Karpas-422 (cell line): ENCODE results near the gene ANKRD44. TPM values are rescaled to one million over a fixed set of nuclear protein-coding genes. Genes with fewer than 3 reads are reported as not detected.
A peak's percentile ranks its signal among the peaks of the same experiment; 100 is the strongest.

Experiments used
- DNase-seq: peaks from one replicate; pipeline ENCODE4 v3.0.0-alpha.2; 2015
- H2AFZ ChIP-seq: fragments of 200-600 bp; sonication (generic); 2 replicates; pipeline ENCODE4 v1.6.1; 2014; ENCODE audit warnings: antibody characterized with exemption, low read length, mixed read lengths
- H3K27ac ChIP-seq: fragments of 200-600 bp; sonication (generic); 2 replicates; pipeline ENCODE4 v1.5.1; 2014; ENCODE audit warnings: mild to moderate bottlenecking, low read length, moderate library complexity
- H3K27me3 ChIP-seq: fragments of 200-600 bp; sonication (generic); 2 replicates; pipeline ENCODE4 v1.6.1; 2014; ENCODE audit warnings: low read length, mixed read lengths
- H3K36me3 ChIP-seq: fragments of 200-600 bp; sonication (generic); 2 replicates; pipeline ENCODE4 v1.6.1; 2014; ENCODE audit warnings: low read length, mixed read lengths; ENCODE audit not compliant: insufficient read depth
- H3K4me1 ChIP-seq: fragments of 200-600 bp; sonication (generic); 2 replicates; pipeline ENCODE4 v1.6.1; 2014; ENCODE audit warnings: mild to moderate bottlenecking, low read length, mixed read lengths
- H3K4me2 ChIP-seq: fragments of 200-600 bp; sonication (generic); 2 replicates; pipeline ENCODE4 v1.6.1; 2014; ENCODE audit warnings: low read length, low read depth, mild to moderate bottlenecking; ENCODE audit not compliant: poor library complexity, severe bottlenecking
- H3K4me3 ChIP-seq: fragments of 200-600 bp; sonication (generic); 2 replicates; pipeline ENCODE4 v1.5.1; 2014; ENCODE audit warnings: mild to moderate bottlenecking, antibody characterized with exemption, low read length, mixed read lengths
- H3K79me2 ChIP-seq: fragments of 200-600 bp; sonication (generic); 2 replicates; pipeline ENCODE4 v1.6.1; 2014; ENCODE audit warnings: mild to moderate bottlenecking, low read length, mixed read lengths
- H3K9ac ChIP-seq: fragments of 200-600 bp; sonication (generic); 2 replicates; pipeline ENCODE4 v1.6.0; 2014; ENCODE audit warnings: low read length
- H3K9me2 ChIP-seq: fragments of 200-600 bp; sonication (generic), shearing (Covaris generic); replicated peaks from 2 replicates; pipeline ENCODE4 v1.6.0; 2014; ENCODE audit warnings: mild to moderate bottlenecking, low read length, moderate library complexity; ENCODE audit not compliant: insufficient read depth
- H3K9me3 ChIP-seq: fragments of 300-700, 200-600 bp; sonication (generic); 2 replicates; pipeline ENCODE4 v1.6.1; 2014; ENCODE audit warnings: low read length, mixed read lengths
- H4K20me1 ChIP-seq: fragments of 200-600 bp; sonication (generic); 2 replicates; pipeline ENCODE4 v1.6.1; 2014; ENCODE audit warnings: mild to moderate bottlenecking, antibody characterized with exemption, low read length, low read depth; ENCODE audit not compliant: insufficient read depth
- total RNA-seq: library from RNA; depleted of rRNA; stranded (reverse); fragments of >200 nt; shearing (Covaris generic); gene quantifications from 2 replicates; pipeline ENCODE4 v1.2.3, GENCODE V29; 2014; ENCODE audit warnings: low replicate concordance

Gene ANKRD44
- total RNA-seq, 1 experiment from 2014 or later = 120 TPM

DNA sequence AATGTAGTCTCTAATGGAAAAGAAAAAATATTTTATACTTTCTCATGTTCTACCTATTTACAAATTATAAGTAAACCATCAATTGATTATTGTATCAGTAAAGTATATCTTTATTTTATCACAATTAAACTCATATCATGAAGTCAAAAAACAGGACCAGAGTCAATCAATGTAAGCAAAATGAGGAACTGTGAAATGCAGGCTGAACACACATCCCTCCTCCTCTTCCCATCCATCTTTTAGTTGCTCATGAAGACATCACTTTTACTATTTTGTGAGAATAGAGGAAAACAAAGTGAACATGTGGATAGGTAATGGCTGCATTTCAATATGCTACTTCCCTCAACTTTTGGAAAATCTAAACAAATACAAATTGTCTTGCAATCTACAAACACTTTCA lies 195.3 kb downstream of the ANKRD44 start:
- peak; percentile 58 for DNase-seq
- Histone ChIP-seq H3K4me1 (peaks cover 41% of the 10 kb centered on the region), H3K4me3 (no peak overlapping the region), H3K27ac (peak overlapping the region; percentile 85), H3K4me2 (no peak overlapping the region), H2AFZ (no peak overlapping the region), H4K20me1 (no peaks in the 10 kb centered on the region), H3K9me2 (no peaks in the 10 kb centered on the region), H3K36me3 (peaks cover 27% of the 10 kb centered on the region), H3K27me3 (no peaks in the 10 kb centered on the region), H3K79me2 (peaks cover 17% of the 10 kb centered on the region), H3K9ac (0 out of 2 replicates have a peak overlapping the region, but pooled peaks have one; percentile 6), H3K9me3 (no peaks in the 10 kb centered on the region)

DNA sequence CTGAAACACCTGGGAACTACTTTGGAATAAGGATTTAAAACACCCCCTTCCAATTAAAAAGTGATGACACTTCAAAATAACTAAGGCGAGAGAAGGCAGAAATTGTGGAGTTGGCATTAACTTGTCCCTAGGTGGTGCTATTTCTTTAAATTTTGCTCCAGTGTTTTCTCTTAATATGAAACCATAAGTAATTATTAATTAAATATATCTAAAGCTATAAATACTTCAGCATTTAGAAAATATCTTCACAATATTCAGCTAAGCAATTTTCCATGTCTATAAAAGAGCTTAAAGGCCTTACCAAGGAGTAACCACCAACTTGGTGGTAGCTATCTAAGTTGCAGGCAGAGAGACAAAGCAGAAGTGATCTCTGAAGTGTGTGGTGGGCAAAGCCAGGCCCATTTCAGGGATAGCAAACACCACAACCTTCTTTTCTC lies 197.3 kb downstream of the ANKRD44 start:
- peak overlapping the region; percentile 31 for H3K4me2 ChIP-seq
- no peak overlapping the region for H3K4me3 ChIP-seq
- peak overlapping the region; percentile 33 for H3K9ac ChIP-seq
- H3K27me3 ChIP-seq = no peaks in the 10 kb centered on the region
- no peaks in the 10 kb centered on the region for H3K9me2 ChIP-seq
- H3K36me3 ChIP-seq = peaks cover 22% of the 10 kb centered on the region
- peak; percentile 80 for DNase-seq
- peaks cover 41% of the 10 kb centered on the region for H3K4me1 ChIP-seq
- H3K79me2 ChIP-seq = peaks cover 13% of the 10 kb centered on the region
- H4K20me1 ChIP-seq = no peaks in the 10 kb centered on the region
- H3K9me3 ChIP-seq = no peaks in the 10 kb centered on the region
- no peak overlapping the region for H2AFZ ChIP-seq
- peak overlapping the region; percentile 85 for H3K27ac ChIP-seq

DNA sequence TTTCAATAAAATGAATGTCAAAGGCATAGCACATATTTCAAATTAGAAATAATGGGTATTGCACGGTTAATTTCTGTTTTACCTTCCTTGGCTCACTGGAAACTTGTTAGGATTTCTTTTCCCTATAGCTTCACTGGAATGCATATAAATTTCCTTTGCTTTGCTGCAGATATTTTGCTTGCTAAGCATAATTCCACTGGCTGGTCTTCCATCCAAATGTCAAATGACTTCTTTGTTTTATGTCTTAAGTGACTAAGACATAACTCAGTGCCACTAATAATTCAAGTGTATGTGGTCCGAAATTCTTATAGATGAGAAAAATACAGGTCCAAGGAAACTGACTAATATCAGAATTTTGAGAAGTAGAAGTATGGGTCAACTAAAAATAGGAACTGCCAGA lies 201.3 kb downstream of the ANKRD44 start:
- no peak overlapping the region for H3K4me3 ChIP-seq
- no peak overlapping the region for H3K4me2 ChIP-seq
- H3K9me2 ChIP-seq = no peaks in the 10 kb centered on the region
- no peak for DNase-seq
- H3K9me3 ChIP-seq = no peaks in the 10 kb centered on the region
- H3K27ac ChIP-seq = no peak overlapping the region
- H3K4me1 ChIP-seq = peaks cover 16% of the 10 kb centered on the region
- no peak overlapping the region for H3K9ac ChIP-seq
- peaks cover 21% of the 10 kb centered on the region for H3K36me3 ChIP-seq
- no peak overlapping the region for H2AFZ ChIP-seq
- H4K20me1 ChIP-seq = no peaks in the 10 kb centered on the region
- peaks cover 13% of the 10 kb centered on the region for H3K79me2 ChIP-seq
- no peaks in the 10 kb centered on the region for H3K27me3 ChIP-seq

DNA sequence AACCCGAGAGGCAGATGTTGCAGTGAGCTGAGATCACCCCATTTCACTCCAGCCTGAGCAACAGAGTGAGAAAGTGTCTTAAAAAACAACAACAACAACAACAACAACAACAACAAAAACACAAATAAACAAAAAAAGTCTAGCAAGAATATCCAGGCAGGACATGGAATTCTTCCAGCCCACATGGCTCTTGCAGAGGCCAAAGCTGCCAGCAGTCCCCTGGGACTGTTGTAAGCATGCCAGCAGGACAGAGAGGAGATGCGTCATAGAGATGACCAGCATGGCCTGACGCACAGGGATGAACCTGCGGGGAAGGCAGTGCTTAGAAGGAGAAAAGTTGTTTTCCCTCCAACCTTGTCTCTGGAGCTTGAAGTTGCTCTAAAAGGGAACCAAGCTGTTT lies 201.8 kb downstream of the ANKRD44 start:
- DNase-seq = no peak
- Histone ChIP-seq H3K36me3 (peaks cover 21% of the 10 kb centered on the region), H2AFZ (no peak overlapping the region), H3K27ac (no peak overlapping the region), H3K9me3 (no peaks in the 10 kb centered on the region), H3K9ac (no peak overlapping the region), H3K79me2 (peaks cover 10% of the 10 kb centered on the region), H3K4me2 (no peak overlapping the region), H3K27me3 (no peaks in the 10 kb centered on the region), H3K4me3 (no peak overlapping the region), H4K20me1 (no peaks in the 10 kb centered on the region), H3K9me2 (no peaks in the 10 kb centered on the region), H3K4me1 (peaks cover 10% of the 10 kb centered on the region)

DNA sequence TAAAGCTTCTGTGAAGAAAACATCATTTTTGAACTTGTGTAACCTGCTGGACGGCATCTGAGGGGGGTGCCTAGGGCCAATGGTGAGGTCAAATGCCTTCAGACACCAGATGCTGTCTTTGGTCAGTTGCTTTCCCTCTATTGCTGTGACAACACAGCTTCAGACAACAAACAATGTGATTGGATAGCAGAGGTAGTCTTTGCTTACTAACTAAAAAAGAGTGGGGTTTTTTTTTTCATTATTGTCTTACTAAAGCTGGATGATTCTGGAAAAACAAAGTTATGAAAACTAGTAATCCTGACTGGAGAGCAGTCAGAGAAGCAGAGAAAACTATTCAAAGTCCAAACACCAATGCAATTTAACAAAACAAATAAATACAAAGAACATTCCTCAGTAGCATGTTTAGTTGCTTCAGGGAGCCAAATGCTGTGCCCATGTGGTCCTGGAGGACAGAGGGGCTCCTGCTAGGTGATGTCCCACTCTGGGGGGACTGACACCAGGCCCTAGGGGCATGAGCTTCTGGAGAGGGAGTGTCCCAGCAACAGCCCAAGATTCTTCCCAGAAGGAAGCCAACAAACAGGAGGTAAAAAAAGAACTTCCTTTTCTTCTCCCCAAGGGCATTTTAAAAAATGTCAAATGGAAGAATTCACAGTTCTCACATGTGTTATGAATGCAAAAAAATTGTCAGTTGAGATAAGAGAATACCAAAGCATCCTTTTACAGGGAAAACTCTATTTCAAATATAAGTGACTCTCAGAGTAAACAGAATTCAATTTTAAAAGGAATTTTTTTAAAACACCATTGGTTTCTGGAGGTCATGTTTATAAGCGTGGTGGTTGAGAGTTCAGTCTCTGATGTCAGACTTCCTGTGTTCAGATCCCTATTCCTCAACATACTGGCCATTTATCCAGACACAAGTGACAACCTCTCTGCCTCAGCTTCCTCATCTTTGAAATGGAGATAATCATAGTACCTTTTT lies 203.0 kb downstream of the ANKRD44 start:
- H3K4me1 ChIP-seq = no peaks in the 10 kb centered on the region
- no peak overlapping the region; the same call in 1 of the 2 replicates for H3K27ac ChIP-seq
- DNase-seq = no peak
- H3K79me2 ChIP-seq = peaks cover 10% of the 10 kb centered on the region
- H3K9me2 ChIP-seq = no peaks in the 10 kb centered on the region
- H3K4me3 ChIP-seq = no peak overlapping the region
- peaks cover 21% of the 10 kb centered on the region for H3K36me3 ChIP-seq
- H3K9ac ChIP-seq = no peak overlapping the region
- no peak overlapping the region for H3K4me2 ChIP-seq
- no peak overlapping the region for H2AFZ ChIP-seq
- H4K20me1 ChIP-seq = no peaks in the 10 kb centered on the region
- no peaks in the 10 kb centered on the region for H3K27me3 ChIP-seq
- no peaks in the 10 kb centered on the region for H3K9me3 ChIP-seq

DNA sequence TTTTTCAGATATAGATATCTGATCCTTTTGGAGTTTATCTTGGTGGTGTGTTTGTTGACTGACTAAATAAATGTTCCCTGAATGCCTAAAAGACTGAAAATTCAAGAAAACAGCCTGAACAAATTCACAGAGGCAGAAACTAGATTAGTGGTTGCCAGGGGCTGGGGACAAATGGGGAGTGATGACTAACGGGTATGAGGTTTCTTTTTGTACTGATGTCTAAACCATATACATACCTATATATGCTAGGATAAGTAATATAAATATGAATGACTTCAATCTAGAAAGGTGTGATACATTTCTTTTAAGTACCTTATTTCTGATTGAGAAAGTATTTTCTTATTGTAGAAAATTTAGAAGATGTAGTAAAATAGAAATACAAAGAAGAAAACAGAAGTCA lies 207.2 kb downstream of the ANKRD44 start:
- Histone ChIP-seq H3K79me2 (peaks cover 4% of the 10 kb centered on the region), H3K9me3 (no peaks in the 10 kb centered on the region), H3K4me2 (no peak overlapping the region), H3K36me3 (peaks cover 3% of the 10 kb centered on the region; the same call in 1 of the 2 replicates), H3K27me3 (no peaks in the 10 kb centered on the region), H4K20me1 (no peaks in the 10 kb centered on the region), H2AFZ (no peak overlapping the region), H3K9ac (no peak overlapping the region), H3K27ac (no peak overlapping the region), H3K4me3 (no peak overlapping the region), H3K9me2 (no peaks in the 10 kb centered on the region), H3K4me1 (no peaks in the 10 kb centered on the region)
- no peak for DNase-seq

DNA sequence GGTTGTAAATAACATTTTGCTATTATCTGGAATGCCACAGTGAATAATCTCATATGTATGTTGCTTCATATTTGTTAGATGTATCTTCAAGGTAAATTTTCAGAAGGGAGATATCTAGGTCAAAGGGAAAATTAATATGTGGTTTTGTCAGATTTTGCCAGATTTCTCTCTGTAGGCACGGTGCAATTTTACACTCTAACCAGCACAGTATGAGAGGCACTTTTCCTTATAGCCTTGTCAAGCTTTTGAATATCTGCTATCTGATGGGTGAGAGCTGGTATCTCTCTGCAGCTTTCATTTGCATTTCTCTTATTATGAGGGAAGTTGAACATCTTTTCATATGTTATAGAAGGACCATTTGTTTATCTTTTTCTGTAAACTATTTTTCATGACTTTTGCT lies 208.3 kb downstream of the ANKRD44 start:
- Histone ChIP-seq H3K9me3 (no peaks in the 10 kb centered on the region), H3K36me3 (no peaks in the 10 kb centered on the region; the same call in 1 of the 2 replicates), H3K79me2 (peaks cover 4% of the 10 kb centered on the region), H3K9ac (no peak overlapping the region), H3K9me2 (no peaks in the 10 kb centered on the region), H3K4me3 (no peak overlapping the region), H2AFZ (no peak overlapping the region), H4K20me1 (no peaks in the 10 kb centered on the region), H3K27me3 (no peaks in the 10 kb centered on the region), H3K4me2 (no peak overlapping the region), H3K4me1 (no peaks in the 10 kb centered on the region), H3K27ac (no peak overlapping the region)
- DNase-seq = no peak

DNA sequence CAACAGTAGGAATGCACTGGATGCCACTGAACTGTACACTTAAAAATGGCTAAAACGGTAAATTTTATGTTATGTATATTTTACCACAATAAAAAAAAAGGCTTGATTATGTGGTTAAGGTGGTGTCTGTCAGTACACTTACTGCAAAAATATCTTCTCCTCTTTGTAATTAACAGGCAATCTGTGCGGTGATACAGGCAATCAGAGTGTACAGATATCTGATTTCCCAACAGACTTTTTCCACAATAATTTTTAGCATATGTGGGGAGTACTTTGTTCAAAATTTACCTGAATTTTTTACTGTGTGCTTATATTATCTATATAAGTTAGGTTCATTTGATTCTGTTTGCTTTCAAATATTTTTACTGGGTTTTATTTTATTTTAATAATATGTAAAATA lies 209.1 kb downstream of the ANKRD44 start:
- H3K4me3 ChIP-seq = no peak overlapping the region
- H3K9me2 ChIP-seq = no peaks in the 10 kb centered on the region
- H3K36me3 ChIP-seq = no peaks in the 10 kb centered on the region; the same call in 1 of the 2 replicates
- H3K9me3 ChIP-seq = no peaks in the 10 kb centered on the region
- H3K4me2 ChIP-seq = no peak overlapping the region
- H2AFZ ChIP-seq = no peak overlapping the region
- H4K20me1 ChIP-seq = no peaks in the 10 kb centered on the region
- DNase-seq = no peak
- no peaks in the 10 kb centered on the region for H3K27me3 ChIP-seq
- H3K79me2 ChIP-seq = peaks cover 4% of the 10 kb centered on the region; the same call in 1 of the 2 replicates
- H3K4me1 ChIP-seq = no peaks in the 10 kb centered on the region
- no peak overlapping the region for H3K9ac ChIP-seq
- H3K27ac ChIP-seq = no peak overlapping the region
